ENCODE results near the gene STK33.

STK33 gene

GRCh38 chr11:8352876-8353505, 241.0 kb downstream of the STK33 start:
- Histone ChIP-seq H3K36me3 (ENCODE audit: control insufficient read depth, insufficient read depth, low read length) (no peaks in the 10 kb centered on the region), H3K27me3 (replicated peaks; ENCODE audit: control insufficient read depth, insufficient read depth, low read length) (no peaks in the 10 kb centered on the region), H3K4me3 (replicated peaks; ENCODE audit: low read depth, low read length) (no peak overlapping the region)
- TF ChIP-seq CTCF (IDR thresholded peaks at IDR 0.05; ENCODE audit: insufficient read depth, low read length, poor library complexity, severe bottlenecking), result no peak
- no peak for DNase-seq (ENCODE audit: extremely low read depth, insufficient read length)

- no peak for DNase-seq (ENCODE audit: extremely low read depth, insufficient read length)
- TF ChIP-seq CTCF (IDR thresholded peaks at IDR 0.05; ENCODE audit: insufficient read depth, low read length, poor library complexity, severe bottlenecking), result no peak
- H3K27me3 ChIP-seq (replicated peaks; ENCODE audit: control insufficient read depth, insufficient read depth, low read length), result no peaks in the 10 kb centered on the region
Measured at GRCh38 chr11:8352103-8352875, 241.7 kb downstream of the STK33 start.

GRCh38 chr11:8351223-8351622, 242.8 kb downstream of the STK33 start:
- TF ChIP-seq CTCF (IDR thresholded peaks at IDR 0.05; ENCODE audit: insufficient read depth, low read length, poor library complexity, severe bottlenecking), result no peak
- DNase-seq (ENCODE audit: extremely low read depth, insufficient read length), result no peak
- Histone ChIP-seq H3K4me3 (replicated peaks; ENCODE audit: low read depth, low read length) (no peak overlapping the region), H3K27me3 (replicated peaks; ENCODE audit: control insufficient read depth, insufficient read depth, low read length) (no peaks in the 10 kb centered on the region), H3K36me3 (ENCODE audit: control insufficient read depth, insufficient read depth, low read length) (no peaks in the 10 kb centered on the region)

More at GRCh38 chr11:8352103-8352875, 241.7 kb downstream of the STK33 start:
- no peak overlapping the region for H3K4me3 ChIP-seq (replicated peaks; ENCODE audit: low read depth, low read length)
- H3K36me3 ChIP-seq (ENCODE audit: control insufficient read depth, insufficient read depth, low read length), result no peaks in the 10 kb centered on the region

GRCh38 chr11:8347978-8348377, 246.1 kb downstream of the STK33 start:
- no peak for TF ChIP-seq CTCF (IDR thresholded peaks at IDR 0.05; ENCODE audit: insufficient read depth, low read length, poor library complexity, severe bottlenecking)
- Histone ChIP-seq H3K27me3 (replicated peaks; ENCODE audit: control insufficient read depth, insufficient read depth, low read length) (no peaks in the 10 kb centered on the region), H3K36me3 (ENCODE audit: control insufficient read depth, insufficient read depth, low read length) (no peaks in the 10 kb centered on the region), H3K4me3 (replicated peaks; ENCODE audit: low read depth, low read length) (no peak overlapping the region)
- DNase-seq (ENCODE audit: extremely low read depth, insufficient read length), result no peak

GRCh38 chr11:8346157-8346755, 247.8 kb downstream of the STK33 start:
- DNase-seq (ENCODE audit: extremely low read depth, insufficient read length), result no peak
- Histone ChIP-seq H3K27me3 (replicated peaks; ENCODE audit: control insufficient read depth, insufficient read depth, low read length) (no peaks in the 10 kb centered on the region), H3K36me3 (ENCODE audit: control insufficient read depth, insufficient read depth, low read length) (no peaks in the 10 kb centered on the region), H3K4me3 (replicated peaks; ENCODE audit: low read depth, low read length) (no peak overlapping the region)
- TF ChIP-seq CTCF (IDR thresholded peaks at IDR 0.05; ENCODE audit: insufficient read depth, low read length, poor library complexity, severe bottlenecking), result no peak

Measured in GM06990 (cell line).